BE2C (cell line): ENCODE results near the gene IRF4.

Experiments used
- DNase-seq: peaks from one replicate; pipeline ENCODE4 v3.0.0-alpha.2; 2020
- H3K27me3 ChIP-seq: fragments of 250-450 bp; sonication (Bioruptor Pico); 2 replicates; pipeline ENCODE4 v1.5.1; 2020; ENCODE audit warnings: mild to moderate bottlenecking
- H3K36me3 ChIP-seq: fragments of 250-450 bp; sonication (Bioruptor Pico); 2 replicates; pipeline ENCODE4 v1.5.1; 2020; ENCODE audit warnings: mild to moderate bottlenecking
- H3K4me1 ChIP-seq: fragments of 250-450 bp; sonication (Bioruptor Pico); 2 replicates; pipeline ENCODE4 v1.5.1; 2020
- H3K4me3 ChIP-seq: 2 replicates; pipeline ENCODE4 v1.5.1; 2011; ENCODE audit warnings: low read depth, low read length
- H3K9me3 ChIP-seq: fragments of 250-450 bp; sonication (Bioruptor Pico); 2 replicates; pipeline ENCODE4 v1.5.1; 2020
- CTCF ChIP-seq: IDR thresholded peaks from 2 replicates; pipeline ENCODE4 v1.5.1; 2012; ENCODE audit warnings: mild to moderate bottlenecking, low read depth, low read length

IRF4 gene

DNA sequence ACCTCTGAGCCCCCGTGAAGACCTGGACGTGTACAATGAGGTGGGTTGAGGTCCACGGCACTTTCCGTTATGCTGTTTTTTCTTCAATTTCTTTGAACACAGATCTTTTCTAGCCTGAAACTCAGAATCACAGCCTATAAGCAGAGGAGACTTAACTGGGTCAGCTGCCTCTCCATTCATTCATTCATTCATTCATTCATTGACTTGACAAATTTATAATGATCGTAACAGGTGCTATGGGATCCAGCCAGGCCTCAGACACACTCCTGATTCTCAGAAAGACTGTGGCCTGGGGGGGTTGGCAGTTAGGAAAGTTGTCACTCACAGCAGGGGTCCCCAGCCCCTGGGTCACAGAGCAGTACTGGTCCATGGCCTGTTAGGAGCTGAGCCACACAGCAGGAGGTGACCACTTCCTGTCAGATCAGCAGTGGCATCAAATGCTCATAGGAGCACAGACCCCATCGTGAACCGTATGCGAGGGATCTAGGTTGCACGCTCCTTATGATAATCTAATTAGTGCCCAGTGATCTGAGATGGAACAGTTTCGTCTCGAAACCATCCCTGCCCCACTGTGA, 38.6 kb upstream of the IRF4 start:
- H3K4me1 ChIP-seq, result no peaks in the 10 kb centered on the region

GRCh38 chr6:353642-354614, 37.6 kb upstream of the IRF4 start:
- no peak overlapping the region for H3K4me3 ChIP-seq
- H3K27me3 ChIP-seq, result no peaks in the 10 kb centered on the region
- no peaks in the 10 kb centered on the region for H3K4me1 ChIP-seq
- H3K9me3 ChIP-seq, result peaks cover 4% of the 10 kb centered on the region
- no peak for DNase-seq
- TF ChIP-seq CTCF, result no peak
- no peaks in the 10 kb centered on the region for H3K36me3 ChIP-seq

More for the DNA sequence above, 38.6 kb upstream of the IRF4 start:
- H3K27me3 ChIP-seq, result no peaks in the 10 kb centered on the region
- no peak for DNase-seq
- H3K4me3 ChIP-seq, result no peak overlapping the region
- no peak for TF ChIP-seq CTCF
- no peaks in the 10 kb centered on the region for H3K36me3 ChIP-seq
- no peaks in the 10 kb centered on the region; the same call in 1 of the 2 replicates for H3K9me3 ChIP-seq

DNA sequence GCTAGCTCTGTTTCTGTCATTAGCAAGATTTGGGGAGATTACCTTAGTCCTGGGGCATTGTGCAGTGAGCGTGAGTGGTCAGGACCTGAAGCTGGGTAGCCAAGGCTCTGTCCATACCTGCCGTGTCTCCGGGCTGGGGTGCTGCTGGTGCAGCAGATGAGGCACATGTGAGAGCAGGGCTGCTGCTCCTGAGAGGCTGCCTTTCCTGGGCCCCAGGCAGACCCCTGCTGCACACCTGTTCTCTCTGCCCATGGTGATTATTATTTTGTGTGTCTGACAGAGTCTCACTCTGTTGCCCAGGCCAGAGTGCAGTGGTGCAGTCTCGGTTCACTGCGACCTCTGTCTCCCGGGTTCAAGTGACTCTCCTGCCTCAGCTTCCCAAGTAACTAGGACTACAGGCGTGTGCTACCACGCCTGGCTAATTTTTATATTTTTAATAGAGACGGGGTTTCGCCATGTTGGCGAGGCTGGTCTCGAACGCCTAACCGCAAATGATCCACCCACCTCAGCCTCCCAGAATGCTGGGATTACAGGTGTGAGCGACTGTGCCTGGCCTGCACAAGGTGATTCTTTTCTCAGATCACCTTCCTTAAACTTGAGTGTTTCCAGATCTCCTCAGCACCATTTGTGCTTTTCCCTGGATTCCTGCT, 36.8 kb upstream of the IRF4 start:
- DNase-seq, result no peak
- H3K27me3 ChIP-seq, result no peaks in the 10 kb centered on the region
- no peaks in the 10 kb centered on the region for H3K36me3 ChIP-seq
- H3K4me1 ChIP-seq, result no peaks in the 10 kb centered on the region
- H3K4me3 ChIP-seq, result no peak overlapping the region
- H3K9me3 ChIP-seq, result peaks cover 4% of the 10 kb centered on the region
- no peak for TF ChIP-seq CTCF

GRCh38 chr6:355373-356208, 36.0 kb upstream of the IRF4 start:
- H3K4me3 ChIP-seq, result no peak overlapping the region
- no peak for DNase-seq
- peaks cover 4% of the 10 kb centered on the region for H3K9me3 ChIP-seq

DNA sequence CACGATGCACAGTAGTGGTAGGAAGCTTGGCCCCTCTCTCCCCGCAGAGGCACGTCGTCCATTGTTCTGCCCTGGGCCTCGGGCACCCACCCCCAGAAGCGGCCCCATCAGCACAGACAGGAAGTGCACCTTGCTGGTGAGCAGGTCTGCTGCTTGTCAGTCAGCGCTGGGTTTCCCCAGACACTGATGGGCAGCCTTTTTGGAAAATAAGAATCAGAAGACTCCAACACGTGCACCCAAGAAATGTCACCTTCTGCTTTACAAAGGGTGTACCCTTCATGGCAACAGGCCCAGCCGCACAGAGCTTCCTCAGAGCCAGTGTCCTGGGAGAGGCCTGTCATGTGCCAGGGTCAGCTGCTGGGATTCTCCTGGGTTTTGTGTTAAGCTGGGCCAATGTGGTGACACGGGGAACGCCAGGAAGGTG, 34.7 kb upstream of the IRF4 start:
- DNase-seq, result no peak
- Histone ChIP-seq H3K4me3 (no peak overlapping the region), H3K36me3 (no peaks in the 10 kb centered on the region), H3K9me3 (peaks cover 4% of the 10 kb centered on the region), H3K27me3 (peaks cover 5% of the 10 kb centered on the region; the same call in 1 of the 2 replicates), H3K4me1 (no peaks in the 10 kb centered on the region)
- TF ChIP-seq CTCF, result no peak

More at GRCh38 chr6:355373-356208, 36.0 kb upstream of the IRF4 start:
- TF ChIP-seq CTCF, result no peak
- Histone ChIP-seq H3K4me1 (no peaks in the 10 kb centered on the region), H3K36me3 (no peaks in the 10 kb centered on the region), H3K27me3 (no peaks in the 10 kb centered on the region)
